ENCODE measurements around the gene USP44. TPM values are rescaled to one million over a fixed set of nuclear protein-coding genes. Genes with fewer than 3 reads are reported as not detected.
A peak's percentile ranks its signal among the peaks of the same experiment; 100 is the strongest.
"Not testable (repeated sequence)": the region's sequence is repeated elsewhere in the genome, so short reads cannot be mapped to it uniquely, and the experiment has no call there.

The USP44 gene
- total RNA-seq, 1 experiment from 2014 or later = not detected

DNA sequence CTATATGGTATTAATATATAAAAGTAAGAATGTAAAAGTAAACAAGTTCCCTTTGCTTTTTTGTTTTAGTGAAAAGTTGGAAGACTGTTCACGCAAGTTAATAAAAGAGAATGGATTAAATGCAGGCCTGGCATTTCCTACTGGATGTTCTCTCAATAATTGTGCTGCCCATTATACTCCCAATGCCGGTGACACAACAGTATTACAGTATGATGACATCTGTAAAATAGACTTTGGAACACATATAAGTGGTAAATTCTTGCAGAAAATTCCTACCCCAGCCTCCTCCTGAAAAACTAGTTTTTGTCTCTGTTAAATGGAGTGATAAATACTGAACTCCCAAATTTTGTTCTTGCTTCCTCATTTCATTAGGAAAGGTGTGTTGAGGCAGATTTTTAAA, 56.4 kb downstream of the USP44 start:
- DNase-seq = no peak
- peaks cover 83% of the 10 kb centered on the region for H3K36me3 ChIP-seq
- no peaks in the 10 kb centered on the region for H3K9me3 ChIP-seq
- H3K27me3 ChIP-seq = no peaks in the 10 kb centered on the region
- H3K4me3 ChIP-seq = no peak overlapping the region

DNA sequence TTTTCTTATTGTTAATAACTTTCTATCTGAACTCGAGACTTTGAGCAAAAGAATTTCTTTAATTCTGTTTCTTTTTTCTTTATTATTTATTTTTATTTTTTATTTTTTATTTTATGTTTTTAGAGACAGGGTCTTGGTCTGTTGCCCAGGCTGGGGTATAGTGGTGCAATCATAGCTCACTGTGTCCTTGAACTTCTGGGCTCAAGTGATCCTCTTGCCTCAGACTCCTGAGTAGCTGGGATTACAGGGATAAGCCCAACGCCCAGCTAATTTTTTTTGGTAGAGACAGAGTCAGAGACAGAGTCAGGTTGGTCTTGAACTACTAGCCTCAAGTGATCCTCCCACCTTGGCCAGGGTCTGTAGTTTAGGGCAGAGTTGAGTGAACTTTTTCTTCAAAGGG, 58.8 kb downstream of the USP44 start:
- no peak for DNase-seq
- Histone ChIP-seq H3K27me3 (no peaks in the 10 kb centered on the region), H3K9me3 (no peaks in the 10 kb centered on the region), H3K4me3 (no peak overlapping the region), H3K36me3 (peaks cover 79% of the 10 kb centered on the region)

GRCh38 chr12:95487024-95487423, 64.3 kb downstream of the USP44 start:
- peaks cover 69% of the 10 kb centered on the region for H3K36me3 ChIP-seq

GRCh38 chr12:95484524-95484923, 66.8 kb downstream of the USP44 start:
- no peaks in the 10 kb centered on the region for H3K27me3 ChIP-seq
- H3K9me3 ChIP-seq = no peaks in the 10 kb centered on the region
- no peak for DNase-seq
- H3K36me3 ChIP-seq = peaks cover 67% of the 10 kb centered on the region
- no peak overlapping the region for H3K4me3 ChIP-seq

More at GRCh38 chr12:95487024-95487423, 64.3 kb downstream of the USP44 start:
- Histone ChIP-seq H3K9me3 (no peaks in the 10 kb centered on the region), H3K27me3 (no peaks in the 10 kb centered on the region), H3K4me3 (no peak overlapping the region)
- no peak for DNase-seq

DNA sequence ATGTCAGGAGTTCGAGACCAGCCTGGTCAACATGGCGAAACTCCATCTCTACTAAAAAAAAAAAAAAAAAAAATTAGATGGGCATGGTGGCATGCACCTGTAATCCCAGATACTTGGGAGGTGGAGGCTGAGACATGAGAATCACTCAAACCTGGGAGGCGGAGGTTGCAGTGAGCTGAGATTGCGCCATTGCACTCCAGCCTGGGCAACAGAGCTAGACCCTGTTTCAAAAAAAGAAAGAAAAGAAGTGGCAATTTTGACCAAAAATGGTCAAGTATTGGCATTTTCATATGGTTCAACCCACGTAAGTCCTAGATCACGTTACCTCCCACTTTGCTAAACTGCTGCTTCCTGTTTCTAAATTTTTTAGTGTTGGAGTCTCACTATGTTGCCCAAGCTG, 68.7 kb downstream of the USP44 start:
- DNase-seq, H3K27me3 ChIP-seq, H3K9me3 ChIP-seq, H3K4me3 ChIP-seq: not testable (repeated sequence)
- peaks cover 69% of the 10 kb centered on the region for H3K36me3 ChIP-seq

GRCh38 chr12:95481888-95482287, 69.4 kb downstream of the USP44 start:
- Histone ChIP-seq H3K9me3 (no peaks in the 10 kb centered on the region), H3K4me3 (no peak overlapping the region), H3K36me3 (peaks cover 69% of the 10 kb centered on the region), H3K27me3 (no peaks in the 10 kb centered on the region)
- no peak for DNase-seq

DNA sequence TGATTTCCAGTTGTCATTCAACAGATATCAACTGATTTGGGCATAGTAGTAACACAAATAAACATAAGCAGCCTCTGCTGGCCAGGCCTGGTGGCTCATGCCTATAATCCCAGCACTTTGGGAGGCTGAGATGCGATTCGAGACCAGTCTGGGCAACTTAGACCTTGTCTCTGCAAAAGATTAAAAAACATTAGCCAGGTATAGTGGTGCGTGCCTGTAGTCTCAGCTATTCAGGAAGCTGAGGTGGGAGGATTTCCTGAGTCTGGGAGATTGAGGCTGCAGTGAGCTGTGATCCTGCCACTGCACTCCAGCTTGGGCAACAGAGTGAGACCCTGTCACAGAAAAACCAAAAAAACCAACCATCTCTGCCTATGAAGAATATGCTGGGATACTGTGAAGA, 70.2 kb downstream of the USP44 start:
- DNase-seq = no peak
- no peaks in the 10 kb centered on the region for H3K27me3 ChIP-seq
- H3K36me3 ChIP-seq = peaks cover 70% of the 10 kb centered on the region
- no peaks in the 10 kb centered on the region for H3K9me3 ChIP-seq
- no peak overlapping the region for H3K4me3 ChIP-seq

GRCh38 chr12:95480230-95480629, 71.0 kb downstream of the USP44 start:
- Histone ChIP-seq H3K4me3 (no peak overlapping the region), H3K9me3 (no peaks in the 10 kb centered on the region), H3K36me3 (peaks cover 72% of the 10 kb centered on the region), H3K27me3 (no peaks in the 10 kb centered on the region)
- DNase-seq = no peak

GRCh38 chr12:95474660-95474958, 76.7 kb downstream of the USP44 start:
- H3K36me3 ChIP-seq = peaks cover 41% of the 10 kb centered on the region
- H3K27me3 ChIP-seq = no peaks in the 10 kb centered on the region
- H3K9me3 ChIP-seq = no peaks in the 10 kb centered on the region
- DNase-seq = peak; percentile 9
- H3K4me3 ChIP-seq = peak overlapping the region; percentile 96

DNA sequence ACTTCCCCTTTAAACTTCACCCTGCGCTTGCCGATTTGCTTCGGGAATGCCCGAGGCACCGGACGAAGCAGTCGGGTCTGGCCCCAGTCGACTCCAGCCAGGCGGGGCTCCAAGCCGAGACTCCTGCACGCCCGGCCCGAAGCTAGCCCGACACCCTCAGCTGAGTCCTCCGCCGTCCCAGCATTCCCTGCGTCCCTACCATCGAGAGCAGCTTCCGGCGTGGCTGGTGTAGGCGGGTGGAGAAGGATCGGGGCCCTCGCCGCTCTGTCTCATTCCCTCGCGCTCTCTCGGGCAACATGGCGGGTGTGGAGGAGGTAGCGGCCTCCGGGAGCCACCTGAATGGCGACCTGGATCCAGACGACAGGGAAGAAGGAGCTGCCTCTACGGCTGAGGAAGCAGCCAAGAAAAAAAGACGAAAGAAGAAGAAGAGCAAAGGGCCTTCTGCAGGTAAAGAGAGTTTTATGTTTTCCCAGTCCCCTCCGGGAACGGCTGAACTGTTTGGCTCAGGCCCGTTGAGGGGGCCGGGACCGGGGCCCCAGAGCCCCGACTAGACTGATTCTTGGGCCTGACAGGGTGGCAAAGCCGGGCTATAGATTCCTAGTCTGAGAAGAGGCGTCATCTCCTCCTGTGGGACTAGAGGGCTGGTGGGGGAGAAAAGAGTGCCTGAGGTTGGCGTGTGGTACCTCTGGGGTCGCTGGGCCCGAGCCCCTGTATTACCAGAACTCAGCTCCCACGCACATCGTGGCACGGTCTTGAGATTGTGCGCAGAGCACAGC, 77.2 kb downstream of the USP44 start, which contains the start of gene METAP2:
METAP2 (plus strand) TSS at position 269 of the 776 bp plus-strand sequence; CDS start at position 297, 28 bp downstream.
- Histone ChIP-seq H3K9me3 (no peaks in the 10 kb centered on the region), H3K36me3 (peaks cover 39% of the 10 kb centered on the region), H3K27me3 (no peaks in the 10 kb centered on the region), H3K4me3 (peak within 1 kb of the TSS; percentile 96)
- DNase-seq = peak; percentile 98

- no peaks in the 10 kb centered on the region for H3K9me3 ChIP-seq
- DNase-seq = peak; percentile 22
- H3K36me3 ChIP-seq = peaks cover 32% of the 10 kb centered on the region
- H3K27me3 ChIP-seq = no peaks in the 10 kb centered on the region
- peak overlapping the region; percentile 96 for H3K4me3 ChIP-seq
Observed at GRCh38 chr12:95473231-95473883, 77.9 kb downstream of the USP44 start.

DNA sequence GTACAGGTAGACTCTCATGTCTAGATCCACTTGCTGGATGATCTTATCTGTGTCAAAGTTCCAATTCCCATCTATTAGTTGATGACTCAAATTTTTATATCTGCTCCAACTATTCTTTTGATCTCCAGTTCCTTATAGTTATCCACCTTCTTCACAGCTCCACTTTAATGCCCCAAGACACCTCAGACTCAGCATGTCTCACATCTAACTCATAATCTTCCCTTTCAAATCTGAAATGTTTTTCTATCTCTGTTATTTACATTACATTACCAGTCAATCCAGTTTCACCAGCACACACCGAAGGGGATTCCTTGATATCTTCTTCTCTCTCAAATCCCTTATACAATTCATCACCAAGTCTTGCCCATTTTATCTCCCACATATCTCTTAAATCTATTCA, 81.0 kb downstream of the USP44 start:
- no peak for DNase-seq
- H3K27me3 ChIP-seq = no peaks in the 10 kb centered on the region
- no peak overlapping the region for H3K4me3 ChIP-seq
- H3K36me3 ChIP-seq = peaks cover 1% of the 10 kb centered on the region
- H3K9me3 ChIP-seq = no peaks in the 10 kb centered on the region

Other genes with a start within 250 kb of the USP44 start
- gene METAP2, start 77.3 kb downstream of the USP44 start, total RNA-seq (2014; rRNA removed; shearing (Covaris generic); ENCODE audit: low replicate concordance) = 80.8 and 142 TPM in 2 replicates
- 39.1 and 43.1 TPM in 2 replicates for gene NTN4, start 239.3 kb upstream of the USP44 start, total RNA-seq (2014; rRNA removed; shearing (Covaris generic); ENCODE audit: low replicate concordance)

Data from MG63 (cell line).